Lower leg skin (tissue), 4 donors: ENCODE results near the gene ZNF580. TPM values are rescaled to one million over a fixed set of nuclear protein-coding genes. Genes with fewer than 3 reads are reported as not detected.

Experiments
- DNase-seq, 2 donors: peaks; one replicate each; pipeline ENCODE4 v3.0.0-alpha.2; 2019; ENCODE audit warnings: low spot score in 2 of 2
- H3K4me3 ChIP-seq: fragments of 200-600 bp; sonication (generic); 2 replicates; pipeline ENCODE4 v1.5.1; 2017; ENCODE audit warnings: mild to moderate bottlenecking, low read depth; ENCODE audit not compliant: poor library complexity, severe bottlenecking
- CTCF ChIP-seq, 3 donors: fragments of 450-650 bp; IDR thresholded peaks; one replicate each; pipeline ENCODE4 v1.5.1; 2016; ENCODE audit warnings: antibody characterized with exemption in 3 of 3, mild to moderate bottlenecking in 3 of 3, moderate library complexity in 2 of 3
- POLR2A ChIP-seq, 2 donors: fragments of 450-650 bp; IDR thresholded peaks; one replicate each; pipeline ENCODE4 v1.6.1; 2016 to 2017; ENCODE audit warnings: antibody characterized with exemption in 2 of 2, mild to moderate bottlenecking in 1 of 2, moderate library complexity in 1 of 2
- WGBS, 2 donors: methylation state at CpG; one replicate each; pipeline ENCODE4 v1.1.5; 2018; 5-methylcytosine and 5-hydroxymethylcytosine counted together
- intact Hi-C: fragments of 100-400 bp; cut with DNase I; formaldehyde crosslinking; loops from one replicate; pipeline ENCODE4 v1.15.0; 2023; ENCODE audit warnings: low total_unique reads
- total RNA-seq, 4 donors: library from RNA; depleted of rRNA; stranded (reverse); fragments of >200 nt; gene quantifications; one replicate each; pipeline ENCODE4 v1.1.0, GENCODE V29; 2016

The ZNF580 gene
- total RNA-seq, 4 donors from 2014 or later, result 14.1 to 38.0 (median 22.9) TPM

GRCh38 chr19:55683449-55684261, 42.9 kb downstream of the ZNF580 start:
- intact Hi-C loops, result no loop called here
- no peak overlapping the region for H3K4me3 ChIP-seq
- 86 to 88% methylated on average over 22 of the region's 22 CpGs for WGBS, 2 donors
- TF ChIP-seq POLR2A (IDR thresholded peaks at IDR 0.05) (no peak), CTCF (IDR thresholded peaks at IDR 0.05) (no peak)
- no peak for DNase-seq

DNA sequence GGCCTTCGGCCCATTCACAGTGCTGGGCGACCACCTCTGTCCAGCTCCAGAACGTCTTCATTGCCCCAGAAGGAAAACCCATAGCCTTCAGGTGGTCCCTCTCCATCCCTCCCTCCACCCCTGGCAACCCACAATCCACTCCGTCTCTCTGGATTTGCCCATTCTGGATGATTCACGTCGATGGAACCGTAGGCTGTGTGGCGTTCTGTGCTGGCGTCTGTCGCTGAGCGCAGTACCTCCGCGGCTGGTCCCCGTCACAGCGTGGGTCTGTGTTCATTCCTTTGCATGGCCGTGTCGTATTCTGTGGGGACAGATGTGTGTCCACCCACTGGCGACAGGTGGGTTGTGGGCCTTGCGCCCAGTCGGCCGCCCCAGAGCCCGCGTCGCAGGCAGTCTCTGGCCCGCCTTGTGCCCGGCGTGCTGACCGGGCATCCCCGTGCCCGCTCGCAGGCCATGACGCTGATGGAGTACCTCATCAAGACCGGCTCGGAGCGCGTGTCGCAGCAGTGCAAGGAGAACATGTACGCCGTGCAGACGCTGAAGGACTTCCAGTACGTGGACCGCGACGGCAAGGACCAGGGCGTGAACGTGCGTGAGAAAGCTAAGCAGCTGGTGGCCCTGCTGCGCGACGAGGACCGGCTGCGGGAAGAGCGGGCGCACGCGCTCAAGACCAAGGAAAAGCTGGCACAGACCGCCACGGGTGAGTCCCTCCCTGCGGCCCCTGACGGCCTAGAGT, 44.3 kb downstream of the ZNF580 start:
- intact Hi-C loops, result no loop called here
- TF ChIP-seq CTCF (IDR thresholded peaks at IDR 0.05) (no peak), POLR2A (IDR thresholded peaks at IDR 0.05) (no peak)
- WGBS, 2 donors, result 93 to 97% methylated on average over 56 to 59 of the region's 60 CpGs
- no peak overlapping the region for H3K4me3 ChIP-seq
- no peak for DNase-seq

GRCh38 chr19:55685776-55686175, 45.0 kb downstream of the ZNF580 start:
- no peak overlapping the region for H3K4me3 ChIP-seq
- no peak for DNase-seq
- TF ChIP-seq POLR2A (IDR thresholded peaks at IDR 0.05) (no peak), CTCF (IDR thresholded peaks at IDR 0.05) (no peak)
- 92 to 98% methylated on average over 6 of the region's 6 CpGs for WGBS, 2 donors
- intact Hi-C loops, result no loop called here

- intact Hi-C loops, result no loop called here
- no peak for DNase-seq
- H3K4me3 ChIP-seq, result no peak overlapping the region
- 90% methylated on average over 29 of the region's 29 CpGs for WGBS, 2 donors
- no peak for TF ChIP-seq CTCF (IDR thresholded peaks at IDR 0.05)
- no peak for TF ChIP-seq POLR2A (IDR thresholded peaks at IDR 0.05)
Measured at GRCh38 chr19:55686311-55687050, 45.7 kb downstream of the ZNF580 start.

GRCh38 chr19:55687281-55688201, 46.7 kb downstream of the ZNF580 start:
- intact Hi-C loops, result no loop called here
- 87 to 91% methylated on average over 21 to 22 of the region's 22 CpGs for WGBS, 2 donors
- TF ChIP-seq CTCF (IDR thresholded peaks at IDR 0.05) (no peak), POLR2A (IDR thresholded peaks at IDR 0.05) (no peak)
- no peak for DNase-seq
- no peak overlapping the region for H3K4me3 ChIP-seq
